ENCODE data around the gene MCUB. TPM values are rescaled to one million over a fixed set of nuclear protein-coding genes. Genes with fewer than 3 reads are reported as not detected.

The MCUB gene
- total RNA-seq, 1 donor from 2014 or later: 69.4 TPM

DNA sequence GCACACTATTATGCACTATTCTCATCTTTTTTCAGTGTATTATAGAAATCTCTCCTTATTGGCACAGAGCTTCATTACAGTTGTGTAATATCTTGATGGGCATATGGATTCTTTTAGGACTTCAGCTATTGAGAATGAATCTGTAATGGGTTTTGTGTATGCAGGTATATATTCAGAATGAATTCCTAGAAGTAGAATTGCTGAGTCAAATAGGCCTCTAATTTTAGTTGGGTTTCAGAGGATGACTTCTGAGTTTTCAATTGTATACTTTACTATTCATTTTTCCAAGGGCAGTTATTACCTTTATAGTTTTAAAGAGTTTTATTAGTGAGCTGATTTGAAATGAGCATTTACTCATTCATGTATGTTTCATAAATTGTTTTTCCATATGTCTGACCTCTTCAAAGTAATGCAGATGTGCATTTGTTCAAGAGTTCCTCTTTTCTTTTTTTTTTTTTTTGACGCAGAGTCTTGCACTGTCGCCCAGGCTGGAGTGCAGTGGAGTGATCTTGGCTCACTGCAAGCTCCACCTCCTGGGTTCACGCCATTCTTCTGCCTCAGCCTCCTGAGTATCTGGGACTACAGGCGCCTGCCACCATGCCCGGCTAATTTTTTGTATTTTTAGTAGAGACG, 123.7 kb downstream of the MCUB start:
- no peak for DNase-seq

GRCh38 chr4:109684727-109685126, 124.7 kb downstream of the MCUB start:
- DNase-seq: no peak

DNA sequence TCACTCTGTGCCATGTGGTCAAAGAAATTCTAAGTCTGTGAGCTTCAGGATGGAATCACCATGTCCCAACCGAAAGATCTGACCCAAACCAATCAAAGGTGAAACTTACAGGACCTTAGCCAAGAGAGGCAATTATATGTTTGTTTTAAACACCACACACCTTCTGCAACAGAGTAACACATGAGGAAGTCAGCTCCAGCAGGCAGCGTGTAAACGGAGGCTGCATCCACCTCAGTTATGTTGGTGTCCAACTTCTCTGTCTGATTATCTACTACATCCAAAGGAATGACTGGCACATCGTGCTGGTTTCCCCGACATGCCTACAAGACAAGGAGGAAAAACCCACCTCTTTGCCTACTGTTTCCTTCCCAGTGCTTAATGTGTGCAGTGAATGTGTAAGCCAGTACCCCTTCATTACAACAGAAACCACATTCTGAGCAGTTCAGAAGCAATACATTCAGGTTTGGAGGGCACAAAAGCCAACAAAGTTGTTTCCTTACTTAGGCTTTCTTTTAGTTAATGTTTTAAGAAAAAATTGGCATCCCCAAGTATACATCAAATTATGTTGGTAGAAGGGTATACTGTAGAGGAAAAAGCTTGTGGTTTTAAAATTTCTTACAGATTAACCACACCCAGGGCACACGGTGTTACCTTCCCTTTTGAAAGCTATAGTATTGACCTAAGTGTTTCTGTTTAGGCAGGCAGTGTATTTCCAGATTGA, 130.8 kb downstream of the MCUB start:
- no peak for DNase-seq

- no peak for DNase-seq
Observed at GRCh38 chr4:109691411-109691920, 131.4 kb downstream of the MCUB start.

- DNase-seq: no peak
Observed at GRCh38 chr4:109698656-109699055, 138.6 kb downstream of the MCUB start.

GRCh38 chr4:109699553-109700225, 139.6 kb downstream of the MCUB start:
- no peak for DNase-seq

GRCh38 chr4:109701566-109702410, 141.7 kb downstream of the MCUB start:
- DNase-seq: peak; percentile 39

DNA sequence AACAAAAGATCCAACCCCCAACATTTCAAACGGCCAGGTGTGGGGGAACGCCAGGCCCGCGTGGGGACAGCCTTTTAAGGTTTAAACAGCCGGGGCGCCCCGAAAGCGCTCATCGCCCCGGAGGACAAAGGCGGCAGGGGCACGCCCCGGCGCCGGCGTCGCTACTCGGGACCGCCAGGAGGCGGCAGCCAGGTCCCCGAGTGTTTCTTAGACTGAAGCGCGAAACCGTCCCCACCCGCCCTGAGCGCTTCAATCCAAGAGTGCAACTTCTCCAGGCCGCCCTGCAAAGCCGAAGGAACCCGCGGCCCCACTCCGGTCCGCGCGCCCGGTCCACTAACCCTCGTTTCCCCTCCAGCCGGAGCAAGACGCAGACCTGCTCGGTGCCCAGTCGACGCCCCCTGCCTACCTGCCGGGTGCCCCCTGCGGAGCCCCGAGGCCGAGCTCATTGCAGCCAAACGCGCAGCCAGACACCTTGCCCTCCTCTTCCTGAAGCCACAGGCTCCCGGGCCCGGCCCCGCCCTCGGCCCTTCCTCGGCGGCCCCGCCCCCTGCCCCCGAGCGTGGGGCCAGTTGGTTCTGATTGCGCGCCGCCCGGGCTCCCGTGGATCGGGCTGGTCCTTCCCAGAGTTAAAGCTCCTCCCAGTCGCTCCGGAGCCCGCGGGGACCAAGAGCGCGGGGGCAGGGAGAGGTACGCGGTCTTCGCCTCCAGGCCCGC, 143.1 kb downstream of the MCUB start, which contains the start of gene CASP6:
CASP6 (minus strand) TSS at position 496 of the 714 bp plus-strand sequence; CDS start at position 446, 50 bp downstream.
- peak; percentile 88 for DNase-seq

- DNase-seq: peak; percentile 47
Observed at GRCh38 chr4:109703664-109704361, 143.8 kb downstream of the MCUB start.

GRCh38 chr4:109708435-109708834, 148.4 kb downstream of the MCUB start:
- DNase-seq: no peak

- DNase-seq: no peak
Observed at GRCh38 chr4:109708990-109709389, 148.9 kb downstream of the MCUB start.

GRCh38 chr4:109713500-109713899, 153.5 kb downstream of the MCUB start:
- no peak for DNase-seq

DNA sequence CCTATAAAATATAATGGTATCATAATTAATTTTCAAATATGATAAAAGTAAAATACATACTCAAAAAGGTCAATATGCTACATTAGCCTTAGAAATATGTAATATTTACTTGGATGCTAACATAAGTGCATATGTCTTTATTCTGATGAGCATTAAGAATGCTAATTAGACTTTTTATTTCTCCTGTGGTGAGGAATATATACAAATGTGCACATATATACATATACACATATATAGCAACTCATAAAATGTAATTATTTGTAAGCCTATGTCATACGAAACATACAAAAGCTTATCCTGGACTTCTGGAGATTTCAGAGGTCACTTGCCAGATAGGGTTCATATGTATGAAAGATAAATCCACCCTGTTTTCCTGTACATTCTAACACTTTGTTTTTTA, 158.7 kb downstream of the MCUB start:
- DNase-seq: no peak

- DNase-seq: no peak
Observed at GRCh38 chr4:109719604-109720003, 159.6 kb downstream of the MCUB start.

DNA sequence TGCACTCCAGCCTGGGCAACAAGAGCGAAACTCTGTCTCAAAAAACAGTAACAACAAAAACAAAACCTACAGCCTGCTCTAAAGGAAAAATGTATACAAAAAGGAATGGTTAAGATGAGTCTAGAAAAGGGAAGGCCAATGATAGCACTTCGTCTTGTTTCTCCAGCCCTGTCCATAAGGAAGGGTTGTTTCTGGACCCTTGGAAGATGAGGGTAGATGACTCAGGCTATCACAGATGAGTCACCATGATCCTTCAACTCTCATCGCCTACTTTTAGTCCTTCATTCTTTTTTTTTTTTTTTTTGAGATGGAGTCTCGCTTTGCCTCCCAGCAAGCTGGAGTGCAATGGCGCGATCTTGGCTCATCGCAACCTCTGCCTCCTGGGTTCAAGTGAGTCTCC, 161.0 kb downstream of the MCUB start:
- DNase-seq: no peak

DNA sequence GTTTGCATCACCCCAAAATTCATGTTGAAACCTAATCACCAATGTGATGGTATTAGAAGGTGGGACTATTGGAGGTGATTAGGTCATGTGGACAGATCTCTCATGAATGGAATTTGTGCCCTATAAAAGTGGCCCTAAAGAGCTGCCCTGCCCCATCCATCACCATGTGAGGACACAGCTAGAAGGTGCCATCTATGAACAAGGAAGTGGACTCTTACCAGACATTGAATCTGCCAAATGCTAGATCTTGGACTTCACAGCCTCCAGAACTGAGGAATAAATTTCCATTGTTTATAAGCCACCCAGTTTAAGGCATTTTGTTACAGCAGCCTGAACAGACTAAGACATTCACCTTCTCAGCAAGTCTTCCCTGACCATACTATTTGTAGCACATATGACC, 162.3 kb downstream of the MCUB start:
- DNase-seq: no peak

- DNase-seq: no peak
Observed at GRCh38 chr4:109723110-109723509, 163.1 kb downstream of the MCUB start.

- no peak for DNase-seq
Observed at GRCh38 chr4:109728385-109728784, 168.3 kb downstream of the MCUB start.

DNA sequence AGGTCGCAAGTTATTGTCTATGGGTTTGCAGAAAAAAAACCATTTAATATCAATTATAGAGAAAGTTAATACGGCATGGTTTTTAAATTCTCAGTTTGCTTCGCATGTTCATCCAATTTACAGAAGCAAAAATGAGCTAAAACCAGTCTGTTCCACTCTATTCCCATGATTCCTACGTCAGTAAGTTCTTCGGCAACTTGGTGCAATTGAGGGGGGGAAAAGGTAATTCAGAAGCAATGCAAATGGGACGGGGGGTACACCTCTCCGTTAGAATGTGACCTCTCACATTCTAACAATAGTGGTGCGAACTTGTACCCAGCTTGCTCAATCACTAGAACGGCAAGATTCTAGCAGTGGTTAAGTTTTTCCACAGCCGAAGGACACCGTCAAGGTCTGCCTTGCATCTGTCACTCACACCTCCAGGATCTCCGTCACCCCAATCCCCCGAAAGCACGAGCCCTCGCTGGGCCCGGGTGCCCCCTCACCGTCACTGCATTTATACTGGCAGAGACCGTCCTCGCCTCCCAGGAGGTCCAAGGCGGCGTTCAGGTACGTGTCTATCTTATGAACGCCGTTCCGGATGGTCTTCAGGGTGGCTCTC, 169.2 kb downstream of the MCUB start:
- peak; percentile 27 for DNase-seq

- DNase-seq: peak; percentile 71
Observed at GRCh38 chr4:109729718-109730618, 169.9 kb downstream of the MCUB start, which contains the start of gene PLA2G12A. Gene PLA2G12A (minus strand): TSS chr4:109730070. CDS start chr4:109729809, 261 bp downstream.

Measured in dermis blood vessel endothelial cell (primary cell).